ENCODE results near the gene CCDC88B.

Gene CCDC88B

DNA sequence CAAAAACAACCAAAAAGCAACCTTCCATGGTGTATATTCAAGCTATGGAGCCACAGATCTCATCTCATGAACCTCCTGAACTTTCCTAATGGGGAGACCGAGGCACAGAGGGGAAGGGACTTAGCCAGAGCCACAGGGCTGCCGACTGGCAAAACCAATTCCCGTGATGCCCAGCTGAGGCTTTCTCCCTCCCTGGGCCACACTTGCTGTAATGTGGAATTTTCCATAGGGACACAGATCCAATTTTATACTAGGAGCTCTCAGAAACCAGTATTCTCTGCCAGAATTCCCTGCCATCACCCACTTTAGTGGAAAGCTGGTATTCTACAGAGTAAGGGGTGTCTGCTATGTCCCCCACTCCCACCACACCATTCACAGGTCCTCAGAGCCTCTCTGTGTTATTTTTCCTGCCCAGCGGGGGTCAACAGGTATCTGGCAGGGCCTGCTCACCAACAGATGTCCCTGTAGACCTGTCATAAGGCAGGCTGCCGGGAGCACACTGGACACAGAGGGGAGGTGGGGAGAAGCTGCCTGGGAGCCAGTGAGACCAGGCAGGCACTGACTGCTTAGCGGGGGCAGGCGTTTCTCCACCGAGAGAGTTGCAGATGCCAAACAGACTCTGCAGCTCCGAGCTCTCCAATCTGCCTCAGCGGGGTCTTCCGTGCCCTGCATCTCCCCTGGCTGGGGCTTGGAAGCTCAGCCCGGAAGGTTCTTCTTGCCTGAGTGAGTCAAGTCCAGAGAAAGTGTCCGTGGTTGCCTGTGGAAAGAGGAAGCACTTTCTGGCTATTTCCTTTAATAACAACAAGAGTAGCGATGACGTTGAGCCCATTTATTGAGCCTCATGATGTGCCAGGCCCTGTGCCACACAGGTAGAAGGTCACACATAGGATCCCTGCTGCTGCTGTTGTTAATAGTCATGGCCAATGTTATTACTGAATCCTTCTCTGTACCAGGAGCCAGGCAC, 45.3 kb downstream of the CCDC88B start:
- no peak for DNase-seq (ENCODE audit: low read depth)

DNA sequence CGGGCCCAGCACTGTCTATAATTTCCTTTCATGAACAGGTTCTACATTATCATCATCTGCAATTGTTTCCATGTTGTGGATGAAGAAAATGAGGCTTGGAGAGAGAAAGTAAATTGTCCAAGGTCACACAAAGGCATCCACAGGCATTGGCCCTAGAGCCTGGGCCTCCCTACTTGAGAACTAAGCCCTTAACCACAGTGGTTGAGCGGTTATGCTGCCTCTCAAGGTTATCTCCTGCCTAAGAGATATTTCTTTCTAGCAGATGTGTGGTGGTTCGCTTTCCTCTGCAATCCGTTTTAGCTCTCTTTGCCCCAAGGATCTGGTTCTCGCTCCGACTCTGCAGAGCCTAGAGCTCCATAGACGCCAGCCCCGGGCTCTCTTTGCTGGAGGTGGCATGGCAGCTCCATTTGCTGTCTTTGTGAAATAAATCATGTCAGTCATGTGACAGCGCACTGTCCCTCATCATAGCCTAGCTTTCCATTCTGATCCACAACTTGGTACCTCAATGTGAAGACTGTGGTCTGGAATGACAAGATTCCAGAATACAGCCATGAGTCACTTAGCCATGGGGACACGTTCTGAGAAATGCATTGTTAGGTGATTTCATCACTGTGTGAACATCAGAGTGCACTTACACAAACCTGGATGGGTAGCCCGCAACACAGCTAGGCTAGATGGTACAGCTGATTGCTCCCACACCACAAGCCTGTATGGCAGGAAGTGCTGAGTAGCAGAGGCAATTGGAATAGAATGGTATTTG, 46.1 kb downstream of the CCDC88B start:
- no peak for DNase-seq (ENCODE audit: low read depth)

DNA sequence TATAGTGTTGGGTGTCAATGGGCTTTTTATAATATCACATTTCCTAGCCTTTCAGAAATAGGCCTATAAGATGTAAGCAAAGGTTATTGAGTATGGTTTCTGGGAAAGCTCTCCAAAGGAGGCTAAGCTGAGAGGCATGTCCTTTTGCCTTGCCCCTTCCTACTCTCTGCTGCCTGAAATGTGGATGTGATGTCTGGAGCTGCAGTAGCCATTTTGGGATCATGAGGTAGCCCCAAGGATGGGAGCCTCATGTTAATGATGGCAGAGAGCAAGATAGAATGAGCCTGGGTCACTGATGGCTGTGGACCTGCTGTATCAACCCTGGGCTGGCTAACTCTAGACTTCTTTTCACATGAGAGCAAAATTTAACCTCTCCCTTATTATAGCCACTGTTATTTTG, 47.9 kb downstream of the CCDC88B start:
- DNase-seq (ENCODE audit: low read depth) = no peak

- DNase-seq (ENCODE audit: low read depth) = no peak
These were observed 48.9 kb downstream of the CCDC88B start for GRCh38 chr11:64388894-64389293.

- no peak for DNase-seq (ENCODE audit: low read depth)
These were observed 49.8 kb downstream of the CCDC88B start for GRCh38 chr11:64389851-64390250.

DNA sequence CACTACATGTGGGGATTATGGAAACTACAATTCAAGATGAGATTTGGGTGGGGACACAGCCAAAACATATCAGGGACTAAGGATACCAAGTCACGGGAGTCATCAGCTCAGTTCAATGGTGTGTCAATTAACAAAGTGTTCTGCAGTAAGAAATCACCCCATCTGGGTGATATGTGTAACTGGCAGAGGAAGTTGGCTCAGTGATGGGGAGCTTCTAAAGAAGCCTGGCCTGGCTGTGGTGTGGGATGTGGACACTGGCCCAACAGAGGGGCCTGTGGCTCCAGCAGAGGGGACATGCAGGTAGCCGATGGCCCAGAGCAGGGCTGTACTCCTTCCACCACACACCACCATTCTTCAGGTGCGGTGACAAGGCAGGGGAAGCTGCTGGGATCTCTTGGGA, 50.6 kb downstream of the CCDC88B start:
- no peak for DNase-seq (ENCODE audit: low read depth)

DNA sequence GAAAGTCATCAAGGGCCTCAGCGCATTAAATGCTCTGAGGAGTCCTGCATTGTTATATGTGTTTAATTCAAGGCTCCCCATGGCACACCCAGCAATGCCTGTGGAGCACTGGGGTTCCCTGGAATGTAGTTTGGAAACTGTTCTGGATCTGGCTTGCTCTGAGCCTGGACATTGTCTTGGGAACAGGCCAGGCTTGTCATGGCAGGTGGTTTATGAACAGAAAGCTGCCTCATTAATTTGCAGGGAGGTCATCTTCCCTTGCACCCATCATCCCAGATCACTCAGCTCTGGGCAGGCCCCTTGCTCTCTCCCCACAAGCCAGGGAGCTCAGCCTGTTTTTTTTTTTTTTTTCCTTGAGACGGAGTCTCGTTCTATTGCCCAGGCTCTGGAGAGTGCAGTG, 51.8 kb downstream of the CCDC88B start:
- no peak for DNase-seq (ENCODE audit: low read depth)

DNA sequence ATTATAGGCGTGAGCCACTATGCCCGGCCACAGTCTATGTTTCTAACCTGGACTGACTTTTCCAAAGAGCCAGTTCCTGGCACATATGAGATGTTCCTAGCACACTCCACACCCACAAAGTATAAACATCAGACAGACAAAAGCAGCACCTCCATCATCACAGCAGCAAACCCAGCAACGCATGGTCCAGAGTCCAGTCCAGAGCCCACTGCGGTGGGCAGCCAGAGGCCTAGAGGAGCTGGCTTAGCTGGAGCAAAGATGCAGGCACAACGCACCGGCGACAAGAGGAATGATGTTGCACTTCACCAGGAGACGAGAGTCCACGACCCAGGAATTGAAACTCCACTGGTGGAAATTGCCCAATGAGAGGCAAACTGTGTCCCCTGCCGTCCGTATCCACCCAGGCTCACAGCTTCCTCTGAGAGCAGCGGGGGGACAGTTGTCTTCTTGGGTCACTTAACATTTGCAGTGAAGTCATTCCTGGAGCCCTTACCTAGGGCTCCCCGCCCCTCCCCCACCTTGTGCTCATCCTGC, 55.6 kb downstream of the CCDC88B start:
- no peak for DNase-seq (ENCODE audit: low read depth)

DNA sequence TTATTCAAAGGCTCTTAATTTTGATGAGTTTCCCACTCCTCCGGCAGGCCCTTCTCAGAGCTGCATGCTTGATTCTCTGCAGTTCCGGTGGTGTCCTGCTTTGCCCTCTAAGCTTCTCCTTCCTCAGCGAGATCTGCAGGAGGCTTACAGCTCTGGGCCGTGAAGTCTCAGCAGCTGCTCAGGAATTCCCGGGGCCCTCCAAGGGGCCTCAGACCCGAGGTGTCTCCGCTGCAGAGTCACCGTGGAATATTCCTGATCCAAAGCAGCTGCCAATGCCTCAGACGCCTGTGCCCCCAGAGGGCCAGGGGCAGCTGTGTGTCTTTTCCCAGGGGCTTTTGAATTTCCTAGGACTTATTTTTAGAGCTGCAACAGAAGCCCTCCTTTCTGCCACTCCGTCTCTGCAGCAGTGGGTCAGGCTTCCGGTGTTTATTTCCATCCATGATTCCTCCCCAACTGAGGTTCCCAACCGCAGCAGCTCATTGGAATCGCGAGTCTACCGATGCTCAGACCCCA, 56.1 kb downstream of the CCDC88B start:
- DNase-seq (ENCODE audit: low read depth) = no peak

GRCh38 chr11:64400102-64400501, 60.1 kb downstream of the CCDC88B start:
- DNase-seq (ENCODE audit: low read depth) = no peak

DNA sequence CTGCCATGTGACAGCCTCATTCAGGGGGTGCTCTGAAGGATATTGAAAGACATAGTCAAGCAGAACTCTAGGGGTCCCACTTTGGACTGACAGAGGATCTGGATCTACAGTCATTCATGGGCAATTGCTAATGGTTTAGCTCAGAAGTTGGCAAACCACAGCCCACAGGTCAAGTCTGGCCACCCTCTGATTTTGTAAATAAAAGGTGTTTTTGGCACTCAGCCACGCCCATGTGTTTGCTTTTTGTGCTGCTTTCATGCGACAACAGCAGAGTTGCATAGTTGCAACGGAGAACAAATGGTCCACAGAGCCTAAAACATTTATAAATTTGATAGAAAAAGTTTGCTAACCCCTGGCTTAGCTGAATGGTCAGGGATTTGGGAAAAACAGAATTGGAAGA, 60.7 kb downstream of the CCDC88B start:
- no peak for DNase-seq (ENCODE audit: low read depth)

- DNase-seq (ENCODE audit: low read depth) = no peak
These were observed 61.8 kb downstream of the CCDC88B start for GRCh38 chr11:64401775-64402174.

- no peak for DNase-seq (ENCODE audit: low read depth)
These were observed 63.1 kb downstream of the CCDC88B start for GRCh38 chr11:64403106-64403505.

DNA sequence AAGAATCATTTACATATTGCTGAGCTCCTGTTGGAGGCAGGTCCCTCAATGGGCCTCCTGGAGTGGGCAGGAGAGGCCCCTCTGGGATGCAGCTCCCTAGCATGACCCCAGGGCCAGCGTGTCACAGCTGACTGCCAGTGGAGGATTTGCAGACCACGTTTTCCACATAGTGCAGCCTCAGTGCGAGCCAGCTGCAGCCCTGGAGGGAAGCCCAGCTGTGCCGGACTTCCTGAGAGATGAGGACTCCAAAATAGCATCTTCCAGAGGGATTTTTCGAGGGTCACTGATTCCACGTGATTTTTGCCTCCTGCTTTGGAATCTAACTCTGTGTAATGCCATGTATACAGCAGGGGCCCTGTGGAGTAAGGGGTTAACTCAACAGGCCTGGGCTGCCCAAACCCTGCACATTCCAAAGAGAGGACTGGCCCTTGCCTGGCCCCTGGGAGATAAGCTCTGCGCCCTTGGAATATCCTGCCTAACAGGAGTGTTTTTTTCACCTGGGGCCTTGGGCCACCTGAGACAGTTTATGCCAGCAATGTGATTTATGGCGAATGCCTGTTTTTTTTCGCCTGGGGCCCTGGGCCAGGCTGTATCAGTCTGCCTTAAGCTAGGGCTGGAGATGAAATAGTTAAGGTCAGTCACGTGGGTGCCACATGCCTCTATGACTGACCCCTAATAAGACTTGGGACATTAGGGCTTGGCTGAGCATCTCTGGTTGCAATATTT, 66.4 kb downstream of the CCDC88B start:
- no peak for DNase-seq (ENCODE audit: low read depth)
